Measurements from ENCODE around the gene MYLK4. TPM values are rescaled to one million over a fixed set of nuclear protein-coding genes. Genes with fewer than 3 reads are reported as not detected.
A peak's percentile ranks its signal among the peaks of the same experiment; 100 is the strongest.
"Not testable (repeated sequence)": the region's sequence is repeated elsewhere in the genome, so short reads cannot be mapped to it uniquely, and the experiment has no call there.

MYLK4 gene
- total RNA-seq, 1 experiment from 2014 or later, result 0.40 TPM

- no peak for DNase-seq (ENCODE audit: low read depth)
Observed at GRCh38 chr6:2780102-2780737, 29.5 kb upstream of the MYLK4 start.

GRCh38 chr6:2777249-2777648 lies 26.5 kb upstream of the MYLK4 start:
- no peak for DNase-seq (ENCODE audit: low read depth)

GRCh38 chr6:2775003-2775402 lies 24.3 kb upstream of the MYLK4 start:
- DNase-seq (ENCODE audit: low read depth), result no peak

GRCh38 chr6:2773449-2773848 lies 22.7 kb upstream of the MYLK4 start:
- DNase-seq (ENCODE audit: low read depth), result no peak

- DNase-seq (ENCODE audit: low read depth), result no peak
Observed at GRCh38 chr6:2772840-2773239, 22.1 kb upstream of the MYLK4 start.

- DNase-seq (ENCODE audit: low read depth), result no peak
Observed at GRCh38 chr6:2771079-2771478, 20.4 kb upstream of the MYLK4 start.

GRCh38 chr6:2770171-2770570 lies 19.4 kb upstream of the MYLK4 start:
- no peak for DNase-seq (ENCODE audit: low read depth)

GRCh38 chr6:2768696-2769095 lies 18.0 kb upstream of the MYLK4 start:
- no peak for DNase-seq (ENCODE audit: low read depth)

GRCh38 chr6:2767657-2768524 lies 17.2 kb upstream of the MYLK4 start:
- no peak for DNase-seq (ENCODE audit: low read depth)

- peak; percentile 41 for DNase-seq (ENCODE audit: low read depth)
Observed at GRCh38 chr6:2766767-2767656, 16.3 kb upstream of the MYLK4 start.

- peak; percentile 37 for DNase-seq (ENCODE audit: low read depth)
Observed at GRCh38 chr6:2765896-2766766, 15.4 kb upstream of the MYLK4 start.

GRCh38 chr6:2765166-2765895 lies 14.6 kb upstream of the MYLK4 start, which contains the start of gene WRNIP1:
Gene WRNIP1, plus strand, starts transcription at chr6:2765393. Its CDS starts 230 bp downstream, at chr6:2765623.
- peak; percentile 99 for DNase-seq (ENCODE audit: low read depth)

GRCh38 chr6:2764610-2765165 lies 14.0 kb upstream of the MYLK4 start:
- peak; percentile 69 for DNase-seq (ENCODE audit: low read depth)

- DNase-seq (ENCODE audit: low read depth), result no peak
Observed at GRCh38 chr6:2763876-2764540, 13.3 kb upstream of the MYLK4 start.

- DNase-seq (ENCODE audit: low read depth), result no peak
Observed at GRCh38 chr6:2763345-2763841, 12.7 kb upstream of the MYLK4 start.

GRCh38 chr6:2762868-2763267 lies 12.1 kb upstream of the MYLK4 start:
- DNase-seq (ENCODE audit: low read depth), result not testable (repeated sequence)

- DNase-seq (ENCODE audit: low read depth), result no peak
Observed at GRCh38 chr6:2760882-2761842, 10.4 kb upstream of the MYLK4 start.

- no peak for DNase-seq (ENCODE audit: low read depth)
Observed at GRCh38 chr6:2758980-2759379, 8.3 kb upstream of the MYLK4 start.
